H1 (cell line): ENCODE data around the gene DNAL1. TPM values are rescaled to one million over a fixed set of nuclear protein-coding genes. Genes with fewer than 3 reads are reported as not detected.

Source experiments
- CHD1 ChIP-seq: IDR thresholded peaks from 2 replicates; pipeline ENCODE4 v1.6.1; 2012; ENCODE audit warnings: low read depth, low read length, improper control_type of control experiment
- CHD7 ChIP-seq: fragments of 300-600 bp; sonication (generic); IDR thresholded peaks from 2 replicates; pipeline ENCODE4 v1.7.1; 2012; ENCODE audit warnings: low read length, moderate library complexity, mild to moderate bottlenecking, inconsistent platforms; ENCODE audit not compliant: insufficient replicate concordance
- polyA plus RNA-seq, 7 experiments: library from polyadenylated mRNA; depleted of rRNA in 3 of 7; stranded (reverse) in 5 of 7; unstranded in 2 of 7; fragments of >200 nt in 5 of 7; fragments of 200-250 nt in 2 of 7; gene quantifications; 1 replicate in 5 of 7; 2 replicates in 1 of 7; 4 replicates in 1 of 7; pipeline versions ENCODE4 v1.2.1 to v1.2.3, GENCODE V29; 2011 to 2013; ENCODE audit warnings: missing spikeins in 2 of 7, mixed read lengths in 2 of 7
- total RNA-seq: library from RNA; stranded (reverse); fragmentation: NEBNext Ultra II Directional; extraction: Animal tissue kit (Norgen Biotek cat#: 25700); gene quantifications from 2 replicates; pipeline ENCODE4 v1.2.1, GENCODE V29; 2021

Gene DNAL1
- total and polyA plus RNA-seq, 2 of the 8 experiments (the other 6 are each of a cell fraction or from before 2014, with no cell fraction given) = 2.8 to 16.8 TPM

GRCh38 chr14:73715707-73716106 lies 70.9 kb downstream of the DNAL1 start (continued):
- TF ChIP-seq CHD7 = no peak
- TF ChIP-seq CHD1 = no peak
